NAMALWA (cell line): Measurements from ENCODE around the gene SYT13.

Experiments
- DNase-seq: peaks from one replicate; pipeline ENCODE4 v3.0.0-alpha.2; 2015; ENCODE audit warnings: low spot score

The SYT13 gene

DNA sequence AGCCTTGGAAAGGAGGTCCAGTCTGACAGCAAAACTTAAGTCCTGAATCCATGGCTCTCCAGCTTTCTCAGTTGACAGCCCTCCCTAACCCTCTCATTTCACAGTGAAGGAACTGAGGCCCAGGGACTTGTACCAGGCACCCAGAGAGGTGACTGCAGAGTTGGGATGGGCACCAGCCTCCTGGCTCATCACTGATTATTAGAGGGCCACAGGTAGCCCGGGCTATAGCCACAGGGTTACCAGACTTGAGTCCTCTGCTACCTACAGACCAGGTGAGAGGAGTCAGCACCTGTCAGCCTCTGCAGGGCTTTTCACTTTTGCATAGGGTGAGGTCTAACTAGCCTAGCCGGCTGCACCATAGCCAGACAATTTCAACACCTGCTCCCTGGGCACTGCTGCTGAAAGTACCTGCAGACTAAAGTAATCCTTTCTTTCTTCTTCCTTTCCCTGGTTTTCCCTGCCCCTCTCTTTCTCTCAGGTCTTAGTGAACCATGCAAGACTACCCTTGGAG is 37.6 kb downstream of the SYT13 start:
- DNase-seq = no peak

- DNase-seq = no peak
Measured at GRCh38 chr11:45247433-45247832, 38.7 kb downstream of the SYT13 start.

DNA sequence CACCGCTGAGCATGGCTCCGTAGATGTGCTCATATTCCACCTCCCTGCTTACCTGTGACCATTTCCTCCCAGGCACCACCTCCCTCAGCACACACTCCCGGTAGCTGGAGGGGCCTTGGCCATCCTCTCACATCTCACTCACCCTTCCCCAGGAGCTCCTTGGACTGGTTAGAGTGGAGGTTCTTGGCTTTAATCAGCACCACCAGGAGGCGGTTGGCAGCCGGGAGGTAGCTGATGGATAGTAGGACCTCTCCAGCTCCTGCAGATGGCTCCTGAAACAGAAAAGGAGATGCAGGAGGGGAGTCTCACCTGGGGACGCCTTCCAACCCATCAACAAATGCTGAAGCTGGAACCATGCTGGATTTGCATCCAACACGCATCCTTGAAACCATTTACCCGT is 39.9 kb downstream of the SYT13 start:
- DNase-seq = no peak

GRCh38 chr11:45245218-45246045 is 40.7 kb downstream of the SYT13 start:
- DNase-seq = no peak

DNA sequence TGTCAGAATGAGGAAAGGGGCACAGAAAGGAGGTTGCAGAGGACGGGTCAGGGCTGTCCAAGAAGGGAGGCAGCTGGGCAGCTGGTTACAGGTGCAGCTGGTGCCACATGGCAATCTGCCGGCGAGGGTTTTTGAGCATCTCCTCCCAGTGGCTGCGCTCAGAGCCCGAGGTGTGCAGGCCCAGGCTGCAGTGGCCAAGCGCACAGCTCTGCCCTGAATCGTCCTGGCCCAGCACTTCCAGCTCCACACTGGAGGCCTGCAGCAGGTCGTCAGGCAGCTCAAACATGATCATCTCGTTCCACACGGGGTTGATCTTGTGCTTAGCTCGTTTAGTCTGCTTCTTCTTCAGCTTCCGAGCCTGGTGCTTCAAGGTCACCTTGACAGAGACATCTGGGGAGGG is 42.2 kb downstream of the SYT13 start:
- no peak for DNase-seq

DNA sequence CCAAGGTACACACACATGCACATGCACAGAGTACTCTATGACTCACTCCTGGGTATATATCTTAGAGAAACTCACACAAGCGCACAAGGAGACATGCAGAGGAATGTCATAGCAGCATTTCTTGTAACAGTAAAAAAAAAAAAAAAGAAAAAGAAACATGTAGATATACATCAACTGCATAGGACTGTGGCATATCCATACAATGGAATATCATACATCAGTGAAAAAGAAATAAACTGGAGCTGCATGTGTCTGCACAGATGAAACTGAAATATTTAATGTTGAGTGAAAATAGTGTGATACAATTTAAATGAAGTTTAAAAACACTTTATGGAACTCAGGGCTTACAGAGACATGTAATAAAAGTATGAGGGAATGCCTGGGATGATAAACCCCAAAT is 46.4 kb downstream of the SYT13 start:
- no peak for DNase-seq

DNA sequence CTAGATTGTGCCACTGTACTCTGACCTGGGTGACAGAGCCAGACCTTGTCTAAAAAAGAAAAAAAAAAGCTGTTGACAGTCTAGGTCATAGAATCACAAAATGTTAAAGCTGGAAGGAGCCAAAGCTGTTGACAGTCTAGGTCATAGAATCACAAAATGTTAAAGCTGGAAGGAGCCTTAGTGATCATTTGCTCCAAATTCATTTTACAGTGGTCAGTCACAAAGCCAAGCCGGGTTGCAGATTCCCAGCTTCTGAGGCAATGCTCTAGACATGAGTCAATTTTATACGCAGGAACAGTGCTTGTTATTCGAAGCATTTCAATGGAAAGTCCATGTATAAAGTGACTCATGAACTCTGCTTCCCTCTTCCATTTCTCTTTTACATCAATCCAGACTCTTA is 47.4 kb downstream of the SYT13 start:
- DNase-seq = no peak

DNA sequence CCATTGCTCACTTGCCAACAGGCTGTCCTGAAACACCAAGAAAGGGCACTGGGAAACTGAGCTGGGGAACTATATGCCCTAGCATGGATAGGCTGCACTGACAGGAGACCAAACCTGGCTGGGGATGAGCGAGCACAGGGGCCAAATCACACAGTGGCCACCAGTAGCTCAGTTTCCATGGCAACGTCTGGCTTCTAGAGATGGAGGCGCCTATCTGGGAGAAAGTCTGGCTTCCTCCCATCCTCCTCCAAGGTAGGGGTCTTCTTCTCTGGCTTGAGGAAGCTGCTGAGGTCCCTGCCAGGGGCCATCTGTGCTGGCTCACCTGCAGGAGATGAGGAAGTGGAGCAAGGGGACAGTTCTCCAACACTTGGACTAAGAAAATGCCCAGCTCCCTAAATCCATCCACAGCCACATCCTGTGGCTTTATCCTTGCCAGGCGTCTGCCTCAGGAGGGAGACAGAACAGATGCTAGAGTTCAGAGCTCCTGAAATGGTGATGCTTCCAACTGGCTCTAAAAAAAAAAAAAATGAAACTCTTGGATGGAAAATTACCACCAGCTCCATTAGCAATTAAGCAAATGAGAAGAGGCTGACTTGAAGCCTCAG is 48.3 kb downstream of the SYT13 start:
- DNase-seq = no peak

GRCh38 chr11:45234306-45235006 is 51.7 kb downstream of the SYT13 start:
- no peak for DNase-seq

DNA sequence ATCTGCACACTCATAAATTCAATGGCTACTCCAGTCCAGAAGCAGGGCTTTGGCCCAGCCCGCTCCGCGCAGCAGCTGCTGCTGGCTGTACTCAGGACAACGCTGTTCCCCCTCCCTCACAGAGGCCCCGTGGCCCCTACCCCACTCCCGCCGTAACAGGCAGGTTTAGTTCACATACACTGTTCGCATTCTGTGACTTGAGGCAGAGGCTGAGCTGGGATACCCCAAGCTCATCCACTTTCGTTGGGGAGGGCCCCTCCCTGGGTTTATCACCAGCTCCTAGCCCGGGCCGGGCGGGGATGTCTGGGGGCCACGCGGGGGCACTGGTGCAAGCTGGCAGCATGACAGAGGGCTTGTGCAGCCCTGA is 52.4 kb downstream of the SYT13 start:
- DNase-seq = no peak

DNA sequence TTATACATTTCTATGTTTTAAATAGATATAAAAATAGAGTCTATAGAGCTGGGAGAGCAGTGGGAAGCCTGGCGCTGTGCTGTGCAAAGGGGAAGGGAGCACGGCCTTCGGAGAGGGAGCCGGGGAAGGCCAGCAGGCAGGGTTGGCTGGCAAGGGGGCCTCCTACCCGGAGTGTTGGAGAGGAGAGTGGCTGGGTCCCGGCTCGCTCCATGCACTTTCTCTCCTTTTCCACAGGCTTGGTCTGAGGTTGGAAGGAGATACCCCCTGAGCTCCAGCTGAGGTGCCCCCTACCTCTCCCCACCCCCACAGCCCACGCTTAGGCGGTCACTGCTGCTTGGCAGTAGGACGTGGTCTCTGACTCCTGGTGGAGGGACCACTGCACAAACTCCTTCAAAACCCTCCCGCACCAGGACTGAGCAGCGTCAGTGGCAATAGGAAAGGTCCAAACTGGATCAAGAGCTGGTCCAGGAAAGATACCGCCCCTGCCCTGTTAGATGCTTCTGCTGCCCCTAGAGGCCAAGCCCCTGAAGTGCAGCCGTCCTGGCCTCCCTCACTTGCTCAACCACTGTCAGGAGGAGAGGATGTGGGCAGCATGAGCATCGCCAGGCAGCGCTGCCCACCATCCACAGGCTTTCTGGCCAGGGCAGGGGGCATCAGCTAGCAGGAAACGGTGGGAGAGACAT is 52.9 kb downstream of the SYT13 start:
- peak; percentile 67 for DNase-seq

DNA sequence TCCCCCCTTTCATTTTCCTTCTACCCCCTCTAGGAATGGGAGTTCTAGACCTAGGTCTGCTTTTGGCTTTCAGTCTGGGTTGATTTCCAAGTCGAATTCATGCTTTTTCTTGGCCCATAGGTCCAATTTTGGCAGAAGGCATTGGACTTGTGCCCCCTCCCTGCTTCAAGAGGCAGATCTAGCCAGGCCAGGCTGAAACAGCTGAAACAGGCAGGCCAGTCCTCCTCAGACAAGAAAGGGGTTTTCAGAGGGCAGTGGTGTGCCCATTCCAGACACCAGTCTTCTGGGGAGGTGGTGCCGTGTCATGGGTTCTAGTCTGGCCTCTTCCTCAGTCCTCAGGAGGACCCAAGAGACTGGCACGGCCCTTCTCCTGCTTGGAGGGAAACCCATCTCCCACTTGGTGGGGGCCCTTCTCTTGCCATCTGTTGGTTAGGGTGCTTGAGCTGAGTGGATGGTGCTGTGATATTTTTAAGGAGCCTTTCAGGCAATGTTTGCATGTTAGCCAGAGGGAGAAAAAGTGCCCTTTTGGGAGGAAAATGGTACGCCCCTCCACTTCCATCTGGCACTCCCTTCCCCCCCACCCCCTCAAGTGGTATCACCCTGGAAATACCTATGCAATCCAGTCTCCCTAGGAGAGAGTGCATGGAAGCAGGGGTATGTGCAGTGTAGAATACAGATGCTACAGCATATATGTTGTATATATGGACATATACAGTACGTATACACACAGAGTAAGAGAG is 53.6 kb downstream of the SYT13 start:
- no peak for DNase-seq

- no peak for DNase-seq
Measured at GRCh38 chr11:45229401-45230020, 56.6 kb downstream of the SYT13 start.

- DNase-seq = no peak
Measured at GRCh38 chr11:45227836-45228235, 58.3 kb downstream of the SYT13 start.

GRCh38 chr11:45226901-45227300 is 59.2 kb downstream of the SYT13 start:
- DNase-seq = no peak

- DNase-seq = no peak
Measured at GRCh38 chr11:45225961-45226871, 59.9 kb downstream of the SYT13 start.

DNA sequence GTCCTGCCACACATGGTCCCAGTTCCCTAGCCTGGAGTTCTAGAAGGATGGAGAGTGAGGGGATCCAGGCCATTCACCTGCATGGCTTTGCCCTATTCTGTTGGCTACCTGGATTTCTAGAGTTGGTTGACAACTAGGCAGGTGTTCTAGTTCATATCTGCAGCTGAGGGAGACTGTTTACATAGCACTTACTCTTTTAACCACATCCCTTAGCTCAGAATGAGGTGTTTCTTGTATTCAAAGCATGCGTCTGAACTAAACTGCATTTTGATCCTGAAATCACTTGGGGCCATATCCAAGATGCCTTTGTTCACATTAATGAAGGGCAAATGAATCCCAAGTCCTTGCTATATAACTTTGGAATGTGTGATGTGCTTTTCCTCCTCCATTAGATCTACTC is 60.9 kb downstream of the SYT13 start:
- DNase-seq = no peak

- DNase-seq = no peak
Measured at GRCh38 chr11:45224766-45225165, 61.4 kb downstream of the SYT13 start.

DNA sequence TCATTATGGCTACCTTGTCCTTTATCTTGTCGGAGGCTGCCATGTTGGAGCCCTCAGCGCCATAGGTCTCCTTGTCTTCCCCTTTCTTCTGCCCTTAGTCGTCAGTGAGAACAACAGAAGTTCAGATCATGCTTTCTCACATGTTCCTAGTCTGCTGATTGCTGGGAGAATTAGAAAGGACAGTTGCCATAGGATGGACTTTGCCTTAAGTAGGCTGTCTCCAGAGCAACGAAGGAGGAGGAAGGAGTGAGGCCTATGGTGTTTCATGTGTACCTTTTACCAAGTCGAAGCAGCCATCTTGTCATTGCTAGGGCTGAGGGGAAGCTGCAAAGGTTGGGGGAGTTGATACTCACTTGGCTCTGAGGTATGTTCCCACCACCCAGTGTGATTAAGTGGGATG is 62.6 kb downstream of the SYT13 start:
- no peak for DNase-seq

GRCh38 chr11:45219411-45219810 is 66.7 kb downstream of the SYT13 start:
- DNase-seq = no peak
